ENCODE results near the gene CFHR5. TPM values are rescaled to one million over a fixed set of nuclear protein-coding genes. Genes with fewer than 3 reads are reported as not detected.

CFHR5 gene
- total RNA-seq, 3 donors from 2014 or later (not counting 1 experiment from before 2014, with no cell fraction given) = not detected

DNA sequence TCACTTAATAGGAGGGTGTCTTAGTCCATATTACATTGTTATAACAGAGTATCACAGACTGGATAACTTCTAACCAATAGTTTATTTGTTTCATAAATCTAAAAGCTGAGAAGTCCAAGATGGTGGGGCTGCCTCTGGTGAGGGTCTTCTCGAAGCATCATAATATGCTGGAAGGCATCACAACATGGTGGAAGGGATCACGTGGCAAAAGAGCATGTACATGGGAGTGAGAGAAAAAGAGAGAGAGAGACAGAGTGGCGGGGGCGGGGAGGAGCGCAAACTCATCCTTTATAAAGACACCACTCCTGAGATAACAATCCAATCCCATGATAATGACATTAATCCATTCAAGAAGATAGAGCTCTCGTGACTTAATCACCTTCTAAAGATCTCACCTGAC, 31.5 kb downstream of the CFHR5 start:
- intact Hi-C loops (cut with micrococcal nuclease) = no loop called here
- Mint-ChIP-seq H3K9me3 (peaks cover 6 to 8% of the 10 kb centered on the region in 2 donors), H3K4me3 (no peak overlapping the region), H3K27ac (no peak overlapping the region), H3K27me3 (ENCODE audit: low read depth in 2 of 2) (no peaks in the 10 kb centered on the region), H3K4me1 (no peaks in the 10 kb centered on the region), H3K36me3 (no peaks in the 10 kb centered on the region)
- Histone ChIP-seq H3K9me3 (ENCODE audit: control insufficient read depth, insufficient read depth, low read length) (no peaks in the 10 kb centered on the region), H3K27me3 (ENCODE audit: control insufficient read depth, insufficient read depth, low read length) (no peaks in the 10 kb centered on the region), H3K27ac (ENCODE audit: low read length) (no peak overlapping the region), H3K4me3 (ENCODE audit: low read length) (no peak overlapping the region), H3K4me1 (ENCODE audit: control insufficient read depth, insufficient read depth, low read length) (no peaks in the 10 kb centered on the region), H3K36me3 (ENCODE audit: control insufficient read depth, insufficient read depth, low read length) (no peaks in the 10 kb centered on the region)
- ATAC-seq (no peak), DNase-seq (no peak)
- TF ChIP-seq, protein P1, sequence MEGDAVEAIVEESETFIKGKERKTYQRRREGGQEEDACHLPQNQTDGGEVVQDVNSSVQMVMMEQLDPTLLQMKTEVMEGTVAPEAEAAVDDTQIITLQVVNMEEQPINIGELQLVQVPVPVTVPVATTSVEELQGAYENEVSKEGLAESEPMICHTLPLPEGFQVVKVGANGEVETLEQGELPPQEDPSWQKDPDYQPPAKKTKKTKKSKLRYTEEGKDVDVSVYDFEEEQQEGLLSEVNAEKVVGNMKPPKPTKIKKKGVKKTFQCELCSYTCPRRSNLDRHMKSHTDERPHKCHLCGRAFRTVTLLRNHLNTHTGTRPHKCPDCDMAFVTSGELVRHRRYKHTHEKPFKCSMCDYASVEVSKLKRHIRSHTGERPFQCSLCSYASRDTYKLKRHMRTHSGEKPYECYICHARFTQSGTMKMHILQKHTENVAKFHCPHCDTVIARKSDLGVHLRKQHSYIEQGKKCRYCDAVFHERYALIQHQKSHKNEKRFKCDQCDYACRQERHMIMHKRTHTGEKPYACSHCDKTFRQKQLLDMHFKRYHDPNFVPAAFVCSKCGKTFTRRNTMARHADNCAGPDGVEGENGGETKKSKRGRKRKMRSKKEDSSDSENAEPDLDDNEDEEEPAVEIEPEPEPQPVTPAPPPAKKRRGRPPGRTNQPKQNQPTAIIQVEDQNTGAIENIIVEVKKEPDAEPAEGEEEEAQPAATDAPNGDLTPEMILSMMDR (IDR thresholded peaks at IDR 0.05) = no peak
- WGBS (ENCODE audit: insufficient coverage) = 90% methylated on average over 5 of the region's 6 CpGs

DNA sequence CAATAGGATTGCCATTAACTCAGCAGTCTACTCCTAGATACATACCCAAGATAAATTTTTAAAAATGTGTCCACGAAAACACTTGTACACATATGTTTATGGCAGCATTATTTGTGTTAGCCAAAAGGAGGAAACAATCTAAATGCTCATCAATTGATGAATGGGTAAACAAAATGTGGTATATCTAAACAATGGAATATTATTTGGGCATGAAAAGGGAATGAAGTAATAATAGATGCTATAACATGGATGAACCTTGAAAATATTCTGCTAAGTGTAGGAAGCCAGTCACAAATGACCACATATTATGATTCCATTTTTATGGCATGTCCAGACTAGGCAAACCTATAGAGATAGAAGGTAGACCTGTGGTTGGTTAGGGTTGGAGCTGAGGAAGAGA, 34.3 kb downstream of the CFHR5 start:
- TF ChIP-seq, protein P1 (IDR thresholded peaks at IDR 0.05) = no peak
- Mint-ChIP-seq H3K27me3 (ENCODE audit: low read depth in 2 of 2) (no peaks in the 10 kb centered on the region), H3K36me3 (no peaks in the 10 kb centered on the region), H3K9me3 (peaks cover 6% of the 10 kb centered on the region in 2 donors), H3K27ac (no peak overlapping the region), H3K4me1 (no peaks in the 10 kb centered on the region), H3K4me3 (no peak overlapping the region)
- H3K9me3 ChIP-seq (ENCODE audit: control insufficient read depth, insufficient read depth, low read length) = no peaks in the 10 kb centered on the region
- WGBS (ENCODE audit: insufficient coverage) = 86% methylated on average over 1 of the region's 1 CpG
- H3K27ac ChIP-seq (ENCODE audit: low read length) = no peak overlapping the region
- no peak for ATAC-seq
- no peaks in the 10 kb centered on the region for H3K27me3 ChIP-seq (ENCODE audit: control insufficient read depth, insufficient read depth, low read length)
- no peak for DNase-seq
- intact Hi-C loops (cut with micrococcal nuclease) = no loop called here
- H3K4me1 ChIP-seq (ENCODE audit: control insufficient read depth, insufficient read depth, low read length) = no peaks in the 10 kb centered on the region
- H3K4me3 ChIP-seq (ENCODE audit: low read length) = no peak overlapping the region
- no peaks in the 10 kb centered on the region for H3K36me3 ChIP-seq (ENCODE audit: control insufficient read depth, insufficient read depth, low read length)

DNA sequence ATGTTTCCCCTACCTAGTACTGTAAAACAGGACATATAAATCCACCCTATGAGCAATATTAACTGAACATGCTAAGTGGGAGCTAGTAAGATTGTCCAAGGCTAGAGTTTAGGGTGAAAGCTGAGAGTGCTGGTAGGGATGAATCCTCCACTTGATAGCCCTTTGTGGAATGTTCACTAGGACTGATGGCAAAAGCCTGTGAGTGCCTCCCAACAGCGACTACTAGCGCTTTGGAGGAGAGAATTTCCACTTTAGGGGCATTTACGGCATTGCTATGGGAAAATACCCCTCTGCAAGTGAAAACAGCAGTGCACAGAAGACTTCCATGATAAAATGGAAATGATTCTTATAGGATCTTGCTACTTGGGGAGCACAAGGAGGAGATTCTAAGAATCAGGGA, 35.9 kb downstream of the CFHR5 start:
- H3K27me3 ChIP-seq (ENCODE audit: control insufficient read depth, insufficient read depth, low read length) = no peaks in the 10 kb centered on the region
- Mint-ChIP-seq H3K27me3 (ENCODE audit: low read depth in 2 of 2) (no peaks in the 10 kb centered on the region), H3K27ac (no peak overlapping the region), H3K9me3 (peaks cover 6 to 9% of the 10 kb centered on the region in 2 donors), H3K4me3 (no peak overlapping the region), H3K36me3 (no peaks in the 10 kb centered on the region), H3K4me1 (no peaks in the 10 kb centered on the region)
- TF ChIP-seq, protein P1 (IDR thresholded peaks at IDR 0.05) = no peak
- no peak for DNase-seq
- H3K4me1 ChIP-seq (ENCODE audit: control insufficient read depth, insufficient read depth, low read length) = no peaks in the 10 kb centered on the region
- no peaks in the 10 kb centered on the region for H3K36me3 ChIP-seq (ENCODE audit: control insufficient read depth, insufficient read depth, low read length)
- WGBS (ENCODE audit: insufficient coverage) = 78% methylated on average over 3 of the region's 3 CpGs
- intact Hi-C loops (cut with micrococcal nuclease) = no loop called here
- H3K9me3 ChIP-seq (ENCODE audit: control insufficient read depth, insufficient read depth, low read length) = no peaks in the 10 kb centered on the region
- H3K27ac ChIP-seq (ENCODE audit: low read length) = no peak overlapping the region
- H3K4me3 ChIP-seq (ENCODE audit: low read length) = no peak overlapping the region
- no peak for ATAC-seq

DNA sequence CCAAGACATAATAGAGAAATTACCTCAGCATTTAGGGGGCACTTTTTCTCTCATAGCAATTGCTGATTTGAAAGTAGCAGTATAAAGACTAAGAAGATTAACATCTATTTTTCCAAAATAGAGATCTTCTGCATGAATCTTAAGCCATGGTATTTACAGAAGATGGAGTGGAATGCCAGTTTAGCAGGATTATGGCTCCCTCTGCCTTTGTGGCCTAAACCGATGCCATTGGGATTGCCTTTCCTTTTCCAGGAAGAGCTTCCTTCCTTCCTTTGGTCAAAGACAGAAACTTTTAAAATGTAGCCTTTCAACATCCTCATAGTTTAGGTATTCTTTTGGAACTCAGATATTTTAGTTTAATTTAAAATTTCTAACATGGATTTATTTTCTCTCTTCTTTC, 39.4 kb downstream of the CFHR5 start:
- no peak overlapping the region for H3K27ac ChIP-seq (ENCODE audit: low read length)
- H3K36me3 ChIP-seq (ENCODE audit: control insufficient read depth, insufficient read depth, low read length) = no peaks in the 10 kb centered on the region
- H3K9me3 Mint-ChIP-seq = peaks cover under 1 to 9% of the 10 kb centered on the region in 2 donors
- no peaks in the 10 kb centered on the region for H3K9me3 ChIP-seq (ENCODE audit: control insufficient read depth, insufficient read depth, low read length)
- H3K27me3 ChIP-seq (ENCODE audit: control insufficient read depth, insufficient read depth, low read length) = no peaks in the 10 kb centered on the region
- no peak overlapping the region for H3K4me3 ChIP-seq (ENCODE audit: low read length)
- intact Hi-C loops (cut with micrococcal nuclease) = no loop called here
- TF ChIP-seq, protein P1 (IDR thresholded peaks at IDR 0.05) = no peak
- H3K4me1 ChIP-seq (ENCODE audit: control insufficient read depth, insufficient read depth, low read length) = no peaks in the 10 kb centered on the region
- no peaks in the 10 kb centered on the region for H3K36me3 Mint-ChIP-seq
- no peak overlapping the region for H3K4me3 Mint-ChIP-seq
- no peak for DNase-seq
- WGBS (ENCODE audit: insufficient coverage) = 89% methylated on average over 1 of the region's 1 CpG
- H3K4me1 Mint-ChIP-seq = no peaks in the 10 kb centered on the region
- no peak for ATAC-seq
- H3K27ac Mint-ChIP-seq = no peak overlapping the region
- no peaks in the 10 kb centered on the region for H3K27me3 Mint-ChIP-seq (ENCODE audit: low read depth in 2 of 2)
